HG03060 (cell line): Measurements from ENCODE around the gene NUDT14.

Source experiments
- ATAC-seq: cut with Tn5 transposase; IDR thresholded peaks from one replicate; pipeline ENCODE4 v1.9.1; 2021; ENCODE audit warnings: low read depth, moderate number of reproducible peaks; ENCODE audit not compliant: unreplicated experiment

The NUDT14 gene

GRCh38 chr14:105212541-105213300, 31.6 kb upstream of the NUDT14 start:
- ATAC-seq: no peak

GRCh38 chr14:105211758-105212089, 30.6 kb upstream of the NUDT14 start:
- no peak for ATAC-seq

- ATAC-seq: no peak
Observed at GRCh38 chr14:105211086-105211757, 30.1 kb upstream of the NUDT14 start.

DNA sequence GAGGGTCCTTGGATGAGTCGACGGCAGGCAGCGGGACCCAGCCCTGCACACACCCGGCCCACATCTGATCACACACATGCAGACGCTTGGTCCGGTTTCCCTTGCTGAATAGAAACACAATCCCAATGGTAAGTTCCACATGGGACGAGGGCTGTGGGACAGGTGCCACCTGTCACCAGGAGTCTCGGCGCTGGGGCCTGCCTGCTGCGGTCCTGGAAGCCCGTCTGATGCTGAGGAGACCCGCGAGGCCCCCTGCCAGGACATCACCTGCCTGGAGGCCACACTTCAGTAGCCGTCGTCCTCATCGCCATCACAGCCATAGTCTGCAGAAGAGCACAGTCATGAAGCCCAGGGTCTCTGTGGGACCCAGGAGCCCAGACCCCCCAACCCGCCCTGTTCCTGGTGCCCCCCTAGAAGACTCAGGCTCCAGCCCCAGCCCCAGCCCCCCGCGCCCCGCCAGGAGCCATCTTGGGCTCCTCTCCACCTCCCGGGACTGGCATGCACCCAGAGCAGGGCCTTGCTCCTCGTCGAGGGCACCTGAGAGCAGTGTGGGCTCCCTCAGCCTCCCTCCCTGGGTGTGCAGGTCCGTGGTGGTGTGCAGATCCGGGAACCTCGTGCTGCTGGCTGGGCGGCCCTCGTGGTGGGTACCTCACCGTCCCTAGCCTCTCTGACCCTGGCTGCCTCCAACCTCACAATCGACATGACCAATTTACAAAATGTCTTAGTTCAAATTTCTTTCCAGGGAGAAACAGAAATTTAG, 29.3 kb upstream of the NUDT14 start:
- ATAC-seq: no peak

DNA sequence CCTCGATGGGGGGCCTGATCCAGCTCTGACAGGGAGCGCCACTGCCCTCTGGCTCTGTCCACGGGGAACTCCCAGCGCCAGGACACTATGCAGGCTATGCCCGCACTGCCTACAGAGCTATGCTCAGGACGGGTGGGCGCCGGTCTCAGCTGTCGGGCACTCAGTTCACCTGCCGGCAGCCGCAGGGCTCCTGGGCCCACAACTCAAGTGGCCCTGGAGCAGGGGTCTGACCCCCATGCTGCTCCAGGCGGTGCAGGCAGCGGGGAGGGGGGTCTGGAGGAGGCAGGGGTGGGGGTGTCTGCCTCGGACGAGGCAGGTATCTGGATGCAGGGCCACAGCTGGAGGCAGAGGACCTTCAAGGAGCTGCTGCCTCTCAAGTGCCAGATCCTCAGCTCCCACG, 28.5 kb upstream of the NUDT14 start:
- no peak for ATAC-seq

DNA sequence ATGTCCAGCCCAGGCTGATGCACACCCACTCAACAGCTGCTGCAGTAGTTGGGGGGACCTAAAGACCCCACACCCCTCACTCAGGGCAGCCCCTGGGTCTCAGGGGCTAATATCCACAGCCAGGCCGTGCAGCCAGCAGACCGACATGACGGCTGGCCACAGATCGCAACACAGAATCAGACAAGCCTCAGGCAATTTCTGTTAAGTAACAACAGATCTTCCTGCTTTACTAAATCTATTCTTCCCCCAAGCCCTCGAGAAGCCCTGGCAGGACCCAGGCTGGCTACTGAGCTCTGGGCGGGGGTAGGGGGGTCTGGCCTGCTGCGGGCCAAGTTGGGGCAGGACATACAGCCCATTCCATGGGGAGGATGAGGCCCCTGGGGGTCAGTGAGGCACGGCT, 28.0 kb upstream of the NUDT14 start:
- ATAC-seq: no peak

- no peak for ATAC-seq
Observed at GRCh38 chr14:105208738-105209075, 27.6 kb upstream of the NUDT14 start.

- no peak for ATAC-seq
Observed at GRCh38 chr14:105207996-105208737, 27.1 kb upstream of the NUDT14 start.

- ATAC-seq: no peak
Observed at GRCh38 chr14:105207460-105207901, 26.4 kb upstream of the NUDT14 start.

GRCh38 chr14:105206873-105207272, 25.8 kb upstream of the NUDT14 start:
- ATAC-seq: no peak

DNA sequence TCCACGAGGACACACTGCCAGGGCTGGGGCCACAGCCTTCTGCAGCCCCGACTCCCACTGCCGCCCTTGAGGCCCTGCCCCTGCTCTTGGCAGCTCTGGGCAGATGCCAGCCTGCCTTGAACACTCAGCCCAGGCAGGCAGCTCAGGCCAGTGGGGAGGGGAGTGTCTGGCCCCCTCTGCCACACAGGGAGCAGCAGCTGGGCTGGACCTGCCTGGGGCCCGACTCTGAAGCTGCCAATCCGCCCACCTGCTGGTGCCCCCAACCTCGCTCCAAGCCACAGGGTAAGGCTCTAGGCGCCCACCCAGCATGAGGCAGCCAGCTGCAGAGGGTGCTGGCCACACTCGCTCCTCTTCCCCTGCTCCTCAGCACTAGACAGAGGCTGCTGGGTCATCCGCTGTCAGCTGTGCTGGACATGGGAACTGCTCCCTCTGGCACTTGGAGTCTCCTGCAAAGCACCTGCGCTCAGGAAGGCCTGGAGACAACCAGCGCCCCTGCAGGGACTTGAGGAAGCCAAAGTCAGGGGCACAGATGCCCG, 24.6 kb upstream of the NUDT14 start:
- ATAC-seq: no peak

- ATAC-seq: no peak
Observed at GRCh38 chr14:105204931-105205672, 24.0 kb upstream of the NUDT14 start.

DNA sequence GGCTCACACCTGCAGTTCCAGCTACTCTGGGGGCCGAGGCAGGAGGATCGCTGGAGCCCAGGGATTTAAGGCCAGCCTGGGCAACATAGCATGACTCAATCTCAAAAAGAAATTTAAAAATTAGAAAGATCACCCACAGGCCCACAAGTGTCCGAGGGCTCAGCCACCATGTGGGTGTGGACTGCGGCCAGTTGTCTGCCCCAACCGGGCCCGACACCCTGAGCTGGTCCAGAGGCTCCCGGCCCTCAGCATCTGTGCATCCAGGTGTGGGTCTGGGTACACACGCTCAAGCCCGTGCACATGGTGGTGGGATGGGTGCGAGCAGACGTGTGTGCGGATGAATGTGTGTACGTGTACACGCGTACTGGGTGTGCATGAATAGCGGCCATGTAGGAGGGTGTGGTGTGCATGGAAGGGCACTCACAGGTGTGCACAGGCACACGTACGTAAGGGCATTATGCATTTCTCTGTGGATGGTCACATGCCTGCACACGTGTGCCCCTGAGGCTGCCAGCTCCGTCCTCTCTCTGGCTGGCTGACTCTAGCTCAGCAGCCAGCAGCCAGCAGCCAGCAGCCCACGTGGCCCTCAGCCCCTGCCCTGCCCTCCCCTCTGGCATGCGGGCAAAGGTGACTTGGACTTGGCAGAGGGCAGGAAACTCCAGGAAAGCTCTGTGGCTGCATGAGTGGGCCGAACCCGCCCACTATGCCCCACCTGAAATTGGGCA, 23.3 kb upstream of the NUDT14 start:
- no peak for ATAC-seq

DNA sequence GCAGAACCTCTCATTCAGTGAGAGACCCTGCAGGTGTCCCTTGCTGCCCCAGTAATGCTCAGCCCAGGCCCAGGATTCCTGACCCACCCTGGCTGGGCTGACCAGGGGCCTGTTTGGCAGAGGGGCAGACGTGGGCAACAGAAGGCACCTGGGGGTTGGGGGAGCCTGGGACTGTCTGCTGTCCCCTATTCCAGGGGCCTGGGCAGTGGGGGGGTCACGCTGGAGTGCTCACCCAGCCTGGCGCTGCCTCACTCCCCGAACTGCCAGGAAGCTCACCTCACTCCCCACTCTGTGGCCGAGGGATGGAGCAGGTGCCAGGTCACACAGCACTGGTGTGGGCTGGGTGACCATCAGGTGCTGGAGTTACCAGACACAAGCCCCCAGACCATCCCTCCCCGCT, 22.6 kb upstream of the NUDT14 start:
- no peak for ATAC-seq

- no peak for ATAC-seq
Observed at GRCh38 chr14:105203057-105203531, 22.0 kb upstream of the NUDT14 start.

GRCh38 chr14:105201925-105202513, 20.9 kb upstream of the NUDT14 start:
- ATAC-seq: no peak

DNA sequence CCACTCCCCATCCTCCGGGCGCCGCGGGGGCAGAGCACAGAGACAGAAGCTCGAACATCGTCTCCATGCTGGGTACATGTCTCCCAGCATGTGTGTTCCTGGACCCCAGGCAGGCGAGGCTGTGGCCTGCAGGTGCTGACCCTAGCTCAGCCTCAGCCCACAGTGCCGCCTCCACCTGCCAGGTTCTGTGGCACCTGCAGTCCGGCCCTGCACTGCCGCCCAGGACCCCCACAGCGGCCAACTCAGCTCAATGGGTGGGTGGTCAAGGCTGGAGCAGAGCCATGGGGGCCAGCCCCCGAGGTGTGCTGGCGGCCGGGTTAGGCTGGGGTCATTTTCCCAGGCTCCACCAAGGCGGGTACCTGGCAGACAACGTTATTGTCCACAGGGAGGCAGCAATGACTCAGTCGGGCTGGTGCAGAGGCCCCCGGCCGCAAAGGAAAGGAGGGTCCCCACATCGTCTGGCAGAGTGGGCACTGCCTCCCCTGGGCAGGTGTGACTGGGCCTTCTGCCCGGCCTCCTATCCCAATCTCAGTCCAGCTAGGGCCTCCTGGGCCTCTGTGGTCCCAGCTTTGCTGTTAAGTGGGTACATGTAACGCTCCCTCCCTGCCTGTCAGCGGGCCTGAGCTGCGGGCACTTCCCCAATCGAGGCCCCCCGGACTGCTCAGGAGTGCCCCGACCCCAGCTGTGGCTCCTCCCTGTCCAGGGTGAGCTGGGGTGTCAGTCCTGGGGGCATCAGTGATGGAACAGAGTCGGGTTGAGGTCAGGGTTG, 20.2 kb upstream of the NUDT14 start:
- ATAC-seq: no peak

DNA sequence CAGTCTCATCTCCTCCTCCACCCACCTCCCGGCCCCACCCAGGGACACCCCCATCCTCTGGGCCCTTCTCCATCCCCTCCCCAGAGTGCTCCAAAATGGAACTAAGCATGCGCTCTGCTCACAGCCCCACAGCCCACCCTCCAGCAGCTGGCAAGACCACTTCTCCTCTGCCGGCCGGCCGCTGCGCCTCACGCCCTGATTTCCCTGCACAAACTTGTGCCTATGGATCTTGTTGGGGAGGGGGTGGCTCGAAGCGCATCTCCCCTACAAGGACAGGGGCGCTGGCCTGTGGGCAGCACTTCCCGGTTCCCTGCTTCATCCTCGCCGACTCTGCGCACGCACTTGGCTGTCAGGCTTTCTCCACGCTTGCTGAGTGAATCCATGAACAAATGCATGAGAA, 19.5 kb upstream of the NUDT14 start:
- ATAC-seq: no peak
